Transverse colon (tissue), 4 donors: ENCODE measurements around the gene SRP68.

Experiments
- CTCF ChIP-seq, 5 experiments: fragments of 200-600 bp in 3 of 5; fragments of 450-650 bp in 2 of 5; sonication (generic) in 3 of 5; IDR thresholded peaks; 1 replicate in 2 of 5; 2 replicates in 3 of 5; pipeline ENCODE4 v1.5.1; 2016 to 2017; ENCODE audit warnings: antibody characterized with exemption in 5 of 5, inconsistent platforms in 3 of 5, mild to moderate bottlenecking in 2 of 5, moderate library complexity in 1 of 5
- POLR2A ChIP-seq: fragments of 450-650 bp; IDR thresholded peaks from one replicate; pipeline ENCODE4 v1.6.1; 2016; ENCODE audit warnings: antibody characterized with exemption, mild to moderate bottlenecking, moderate library complexity
- POLR2AphosphoS5 ChIP-seq, 3 donors: sonication (generic); formaldehyde crosslinking; IDR thresholded peaks; one replicate each; pipeline ENCODE4 v1.6.1; 2016; ENCODE audit warnings: antibody characterized with exemption in 3 of 3

DNA sequence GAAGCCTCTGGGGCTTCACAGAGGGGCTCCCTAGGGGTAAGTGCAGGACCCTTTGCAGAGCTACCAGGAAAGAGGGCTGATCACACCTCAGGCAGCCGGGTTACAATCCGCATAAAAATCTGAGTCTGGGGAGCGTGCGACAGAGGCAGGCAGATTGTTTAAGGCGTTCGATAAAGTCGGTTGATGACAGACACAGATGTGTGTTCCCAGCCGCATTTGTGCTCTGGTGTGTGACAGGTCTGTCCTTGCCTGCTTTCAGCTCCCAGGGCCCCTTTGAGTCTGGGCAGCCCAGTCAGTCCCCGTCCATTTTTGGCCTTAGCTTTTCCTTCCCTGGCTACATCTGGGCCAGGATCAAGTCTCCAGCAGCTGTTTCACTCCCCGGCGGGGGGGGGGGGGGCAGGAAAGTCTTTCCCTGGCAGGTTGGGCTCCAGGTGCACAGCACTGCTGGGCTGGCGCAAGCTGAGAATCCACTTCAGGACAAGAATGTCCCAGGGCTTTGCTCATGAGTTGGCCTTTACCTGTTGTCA is 5.3 kb upstream of the SRP68 start:
- TF ChIP-seq POLR2AphosphoS5 (IDR thresholded peaks at IDR 0.05) (no peak), CTCF (IDR thresholded peaks at IDR 0.05) (no peak), POLR2A (no peak)
